ENCODE measurements around the gene GPR139. TPM values are rescaled to one million over a fixed set of nuclear protein-coding genes. Genes with fewer than 3 reads are reported as not detected.

Gene GPR139
- total RNA-seq, 1 donor from 2014 or later, result not detected

DNA sequence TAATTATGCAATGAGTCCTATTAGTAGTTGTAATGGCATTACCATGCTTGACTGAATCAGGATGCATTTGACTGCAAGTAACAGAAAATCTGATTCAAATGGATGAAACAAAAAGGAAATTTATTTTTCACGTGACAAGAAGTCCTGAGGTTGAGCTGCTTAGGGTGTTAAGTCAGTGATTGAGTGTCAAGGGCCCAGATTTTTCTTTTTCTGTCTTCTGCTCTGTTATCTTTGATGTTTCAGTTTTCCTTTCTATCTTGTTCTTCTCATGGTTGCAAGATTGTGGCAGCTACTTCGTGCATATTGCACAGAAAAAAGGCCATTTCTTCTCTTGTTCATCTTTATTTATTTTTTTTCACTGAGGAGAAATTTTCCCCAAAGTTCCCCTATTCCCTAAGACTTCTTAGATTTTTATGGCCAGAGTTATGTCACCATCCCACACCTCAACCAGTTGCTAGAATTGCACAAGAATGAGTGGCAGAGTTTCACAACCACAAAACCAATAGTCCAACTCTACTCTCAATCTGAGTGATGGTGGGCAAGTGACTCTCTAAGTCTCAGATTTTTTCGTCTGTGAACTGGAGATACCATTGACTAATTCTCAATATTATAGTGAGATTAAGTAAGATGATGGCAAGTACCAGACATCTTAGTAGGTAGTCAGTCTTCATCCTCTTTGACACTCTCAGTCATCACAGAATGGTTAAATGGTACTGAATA is 15.7 kb upstream of the GPR139 start:
- H3F3A ChIP-seq (ENCODE audit: low read depth), result no peaks in the 10 kb centered on the region
- H3K4me3 ChIP-seq, result no peak overlapping the region
- TF ChIP-seq EZH2phosphoT487 (IDR thresholded peaks at IDR 0.05), result no peak
- TF ChIP-seq CTCF (IDR thresholded peaks at IDR 0.05), result no peak
- TF ChIP-seq EZH2 (IDR thresholded peaks at IDR 0.05), result no peak
- H3K9me3 ChIP-seq (ENCODE audit: low read depth), result no peaks in the 10 kb centered on the region
- H3K27me3 ChIP-seq, result no peaks in the 10 kb centered on the region
- no peak overlapping the region for H2AFZ ChIP-seq (replicated peaks)
- no peak overlapping the region for H3K9ac ChIP-seq
- H3K36me3 ChIP-seq, result no peaks in the 10 kb centered on the region
- H3K79me2 ChIP-seq (ENCODE audit: low read depth), result no peaks in the 10 kb centered on the region
- no peak overlapping the region for H3K27ac ChIP-seq
- H3K4me2 ChIP-seq, result no peak overlapping the region
- Mint-ChIP-seq H3K27ac (no peak overlapping the region), H3K36me3 (no peaks in the 10 kb centered on the region), H3K4me1 (no peaks in the 10 kb centered on the region), H3K4me3 (no peak overlapping the region), H3K9me3 (no peaks in the 10 kb centered on the region), H3K27me3 (ENCODE audit: insufficient read depth, low read depth) (peaks cover 3% of the 10 kb centered on the region)
- no peaks in the 10 kb centered on the region for H3K4me1 ChIP-seq
- no peaks in the 10 kb centered on the region for H4K20me1 ChIP-seq (ENCODE audit: low read depth)
- no peak for DNase-seq (ENCODE audit: low spot score)

DNA sequence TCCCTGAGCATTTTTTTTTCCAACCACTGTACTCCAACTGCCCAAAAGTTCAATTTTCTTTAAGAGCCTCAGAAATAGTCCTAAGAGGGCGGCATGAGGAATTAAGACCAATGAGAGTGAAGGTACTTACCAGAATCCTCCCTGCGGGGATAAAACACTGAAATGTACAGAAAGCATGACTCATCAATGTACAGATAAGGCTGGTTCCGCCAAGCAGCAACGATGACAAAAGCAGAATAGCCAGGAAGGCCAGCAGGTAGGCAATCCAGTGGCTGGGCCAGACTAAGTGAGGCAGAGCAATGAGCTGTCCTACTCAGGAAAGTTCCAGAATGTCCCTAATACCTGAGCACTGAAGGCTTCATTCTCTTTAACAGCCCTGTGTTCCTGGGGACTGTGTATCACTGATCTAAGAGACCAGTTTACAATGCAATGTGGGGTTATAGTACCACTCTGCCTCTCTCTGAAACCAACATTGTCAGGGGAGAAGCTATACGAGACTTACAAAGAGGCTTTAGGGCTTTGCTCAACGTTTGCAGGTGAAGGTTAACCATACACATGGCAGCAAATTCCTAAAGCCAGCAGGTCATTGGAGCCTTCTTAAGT is 11.0 kb upstream of the GPR139 start:
- H3K4me1 Mint-ChIP-seq, result no peaks in the 10 kb centered on the region
- H3F3A ChIP-seq (ENCODE audit: low read depth), result no peaks in the 10 kb centered on the region

DNA sequence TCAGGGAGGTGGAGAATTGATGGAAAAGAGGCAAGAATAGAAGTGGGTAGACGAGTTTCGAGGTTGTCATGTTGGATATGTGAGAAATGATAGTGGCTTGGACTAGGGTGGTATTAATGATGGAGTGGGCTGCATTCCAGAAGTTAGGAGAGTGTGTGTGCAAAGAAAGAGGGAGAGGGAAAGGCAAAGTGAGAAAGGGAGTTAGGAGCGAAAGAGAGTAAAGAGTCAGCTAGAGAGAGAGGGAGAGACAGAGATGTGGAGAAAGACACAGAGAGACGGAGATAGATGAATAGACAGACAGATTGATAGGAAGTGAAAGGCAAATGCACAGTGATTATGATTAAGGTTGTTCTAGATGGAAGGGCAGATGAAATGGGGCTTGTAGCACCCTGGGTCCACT is 5.4 kb upstream of the GPR139 start:
- Histone ChIP-seq H3K4me1 (peaks cover 18% of the 10 kb centered on the region), H3K36me3 (no peaks in the 10 kb centered on the region), H3K27me3 (peaks cover 26% of the 10 kb centered on the region), H2AFZ (replicated peaks) (no peak overlapping the region), H4K20me1 (ENCODE audit: low read depth) (peaks cover 3% of the 10 kb centered on the region), H3F3A (ENCODE audit: low read depth) (peaks cover 19% of the 10 kb centered on the region), H3K4me3 (no peak overlapping the region), H3K27ac (no peak overlapping the region), H3K9ac (no peak overlapping the region), H3K9me3 (ENCODE audit: low read depth) (no peaks in the 10 kb centered on the region), H3K4me2 (no peak overlapping the region), H3K79me2 (ENCODE audit: low read depth) (no peaks in the 10 kb centered on the region)
- H3K27me3 Mint-ChIP-seq (ENCODE audit: insufficient read depth, low read depth), result peaks cover 18% of the 10 kb centered on the region
- no peaks in the 10 kb centered on the region for H3K36me3 Mint-ChIP-seq
- H3K4me1 Mint-ChIP-seq, result peaks cover 3% of the 10 kb centered on the region
- H3K4me3 Mint-ChIP-seq, result no peak overlapping the region
- no peak overlapping the region for H3K27ac Mint-ChIP-seq
- TF ChIP-seq EZH2phosphoT487 (IDR thresholded peaks at IDR 0.05) (no peak), CTCF (IDR thresholded peaks at IDR 0.05) (no peak), EZH2 (IDR thresholded peaks at IDR 0.05) (no peak)
- H3K9me3 Mint-ChIP-seq, result no peaks in the 10 kb centered on the region
- DNase-seq (ENCODE audit: low spot score), result no peak

More for the DNA sequence above, 11.0 kb upstream of the GPR139 start:
- no peaks in the 10 kb centered on the region for H3K27me3 Mint-ChIP-seq (ENCODE audit: insufficient read depth, low read depth)
- H3K36me3 ChIP-seq, result no peaks in the 10 kb centered on the region
- H3K9me3 ChIP-seq (ENCODE audit: low read depth), result no peaks in the 10 kb centered on the region
- H3K9me3 Mint-ChIP-seq, result no peaks in the 10 kb centered on the region
- TF ChIP-seq EZH2phosphoT487 (IDR thresholded peaks at IDR 0.05), result no peak
- no peak for TF ChIP-seq EZH2 (IDR thresholded peaks at IDR 0.05)
- no peak for TF ChIP-seq CTCF (IDR thresholded peaks at IDR 0.05)
- H4K20me1 ChIP-seq (ENCODE audit: low read depth), result no peaks in the 10 kb centered on the region
- no peaks in the 10 kb centered on the region for H3K79me2 ChIP-seq (ENCODE audit: low read depth)
- no peak overlapping the region for H3K27ac Mint-ChIP-seq
- DNase-seq (ENCODE audit: low spot score), result no peak
- no peaks in the 10 kb centered on the region for H3K4me1 ChIP-seq
- H3K4me3 ChIP-seq, result no peak overlapping the region
- no peak overlapping the region for H2AFZ ChIP-seq (replicated peaks)
- no peak overlapping the region for H3K27ac ChIP-seq
- H3K4me2 ChIP-seq, result no peak overlapping the region
- no peaks in the 10 kb centered on the region for H3K27me3 ChIP-seq
- H3K36me3 Mint-ChIP-seq, result no peaks in the 10 kb centered on the region
- H3K4me3 Mint-ChIP-seq, result no peak overlapping the region
- H3K9ac ChIP-seq, result no peak overlapping the region

All from neural progenitor cell (in vitro differentiated cells).